Vagina (tissue), 2 donors: ENCODE data around the gene PIH1D2.

ENCODE experiments used
- POLR2A ChIP-seq, 2 donors: fragments of 450-650 bp; IDR thresholded peaks; one replicate each; pipeline ENCODE4 v1.6.1; 2017; ENCODE audit warnings: antibody characterized with exemption in 2 of 2, mild to moderate bottlenecking in 2 of 2, moderate library complexity in 2 of 2
- POLR2AphosphoS5 ChIP-seq, 2 donors: sonication (generic); formaldehyde crosslinking; IDR thresholded peaks; one replicate each; pipeline ENCODE4 v1.9.0; 2017; ENCODE audit warnings: antibody characterized with exemption in 2 of 2, mild to moderate bottlenecking in 2 of 2, low read depth in 1 of 2; ENCODE audit not compliant: insufficient read depth in 1 of 2
- TF ChIP-seq, protein P1 (sequence below), 3 experiments: fragments of 450-650 bp in 2 of 3; fragments of 200-600 bp in 1 of 3; sonication (generic) in 1 of 3; IDR thresholded peaks; one replicate each; pipeline ENCODE4 v1.5.1; 2017 to 2019; ENCODE audit warnings: antibody characterized with exemption in 3 of 3, mild to moderate bottlenecking in 2 of 3, moderate library complexity in 2 of 3

- TF ChIP-seq, protein P1, sequence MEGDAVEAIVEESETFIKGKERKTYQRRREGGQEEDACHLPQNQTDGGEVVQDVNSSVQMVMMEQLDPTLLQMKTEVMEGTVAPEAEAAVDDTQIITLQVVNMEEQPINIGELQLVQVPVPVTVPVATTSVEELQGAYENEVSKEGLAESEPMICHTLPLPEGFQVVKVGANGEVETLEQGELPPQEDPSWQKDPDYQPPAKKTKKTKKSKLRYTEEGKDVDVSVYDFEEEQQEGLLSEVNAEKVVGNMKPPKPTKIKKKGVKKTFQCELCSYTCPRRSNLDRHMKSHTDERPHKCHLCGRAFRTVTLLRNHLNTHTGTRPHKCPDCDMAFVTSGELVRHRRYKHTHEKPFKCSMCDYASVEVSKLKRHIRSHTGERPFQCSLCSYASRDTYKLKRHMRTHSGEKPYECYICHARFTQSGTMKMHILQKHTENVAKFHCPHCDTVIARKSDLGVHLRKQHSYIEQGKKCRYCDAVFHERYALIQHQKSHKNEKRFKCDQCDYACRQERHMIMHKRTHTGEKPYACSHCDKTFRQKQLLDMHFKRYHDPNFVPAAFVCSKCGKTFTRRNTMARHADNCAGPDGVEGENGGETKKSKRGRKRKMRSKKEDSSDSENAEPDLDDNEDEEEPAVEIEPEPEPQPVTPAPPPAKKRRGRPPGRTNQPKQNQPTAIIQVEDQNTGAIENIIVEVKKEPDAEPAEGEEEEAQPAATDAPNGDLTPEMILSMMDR (IDR thresholded peaks at IDR 0.05), result no peak
- TF ChIP-seq POLR2AphosphoS5 (IDR thresholded peaks at IDR 0.05; ENCODE audit: insufficient read depth in 1 of 2, low read depth in 1 of 2), result peak; percentile 7 to 88
- TF ChIP-seq POLR2A (IDR thresholded peaks at IDR 0.05), result no peak
These were observed 48.8 kb downstream of the PIH1D2 start, which contains the start of gene DLAT for GRCh38 chr11:112024773-112025678.
